ENCODE measurements around the gene SPOCK2. TPM values are rescaled to one million over a fixed set of nuclear protein-coding genes. Genes with fewer than 3 reads are reported as not detected.

The SPOCK2 gene
- polyA plus RNA-seq, 3 donors from 2014 or later = 58.8 to 86.0 (median 69.0) TPM

GRCh38 chr10:72058989-72059842 is 29.1 kb downstream of the SPOCK2 start:
- Mint-ChIP-seq H3K4me3 (no peak overlapping the region), H3K4me1 (no peaks in the 10 kb centered on the region), H3K27ac (peak overlapping the region in 4 of 6 donors; percentile 23 to 72 (median 30)), H3K27me3 (ENCODE audit: low read depth in 3 of 3) (peaks cover 29 to 49% (median 39%) of the 10 kb centered on the region in 3 donors), H3K9me3 (no peaks in the 10 kb centered on the region), H3K36me3 (peaks cover 0 to under 1% (median under 1%) of the 10 kb centered on the region in 3 donors)
- DNase-seq = no peak

GRCh38 chr10:72058347-72058898 is 29.9 kb downstream of the SPOCK2 start:
- Mint-ChIP-seq H3K4me1 (no peaks in the 10 kb centered on the region), H3K27ac (peak overlapping the region in 3 of 6 donors; percentile 23 to 35 (median 32)), H3K27me3 (ENCODE audit: low read depth in 3 of 3) (peaks cover 27 to 47% (median 35%) of the 10 kb centered on the region in 3 donors), H3K9me3 (no peaks in the 10 kb centered on the region), H3K36me3 (no peaks in the 10 kb centered on the region), H3K4me3 (no peak overlapping the region)
- DNase-seq = no peak

GRCh38 chr10:72056932-72057751 is 31.2 kb downstream of the SPOCK2 start:
- Mint-ChIP-seq H3K9me3 (no peaks in the 10 kb centered on the region), H3K4me1 (no peaks in the 10 kb centered on the region), H3K27ac (no peak overlapping the region), H3K4me3 (no peak overlapping the region), H3K36me3 (no peaks in the 10 kb centered on the region), H3K27me3 (ENCODE audit: low read depth in 3 of 3) (peaks cover 25 to 43% (median 30%) of the 10 kb centered on the region in 3 donors)
- no peak for DNase-seq

- no peaks in the 10 kb centered on the region for H3K4me1 Mint-ChIP-seq
- H3K27ac Mint-ChIP-seq = no peak overlapping the region
- no peaks in the 10 kb centered on the region for H3K36me3 Mint-ChIP-seq
- peaks cover 18 to 35% (median 25%) of the 10 kb centered on the region in 3 donors for H3K27me3 Mint-ChIP-seq (ENCODE audit: low read depth in 3 of 3)
- DNase-seq = no peak
- no peaks in the 10 kb centered on the region for H3K9me3 Mint-ChIP-seq
- H3K4me3 Mint-ChIP-seq = no peak overlapping the region
Observed at GRCh38 chr10:72056113-72056512, 32.2 kb downstream of the SPOCK2 start.

GRCh38 chr10:72053690-72054089 is 34.7 kb downstream of the SPOCK2 start:
- H3K27me3 Mint-ChIP-seq (ENCODE audit: low read depth in 3 of 3) = peaks cover 3 to 13% (median 6%) of the 10 kb centered on the region in 3 donors
- H3K27ac Mint-ChIP-seq = no peak overlapping the region
- DNase-seq = no peak
- no peak overlapping the region for H3K4me3 Mint-ChIP-seq
- no peaks in the 10 kb centered on the region for H3K9me3 Mint-ChIP-seq
- no peaks in the 10 kb centered on the region for H3K36me3 Mint-ChIP-seq
- no peaks in the 10 kb centered on the region for H3K4me1 Mint-ChIP-seq

- H3K9me3 Mint-ChIP-seq = no peaks in the 10 kb centered on the region
- no peak overlapping the region for H3K4me3 Mint-ChIP-seq
- H3K36me3 Mint-ChIP-seq = no peaks in the 10 kb centered on the region
- peaks cover 0 to 3% (median 2%) of the 10 kb centered on the region in 3 donors for H3K27me3 Mint-ChIP-seq (ENCODE audit: low read depth in 3 of 3)
- H3K27ac Mint-ChIP-seq = no peak overlapping the region
- H3K4me1 Mint-ChIP-seq = peaks cover 0 to 5% of the 10 kb centered on the region in 2 donors
- no peak for DNase-seq
Observed at GRCh38 chr10:72050873-72051272, 37.5 kb downstream of the SPOCK2 start.

- Mint-ChIP-seq H3K27ac (no peak overlapping the region), H3K9me3 (no peaks in the 10 kb centered on the region), H3K4me1 (peaks cover 0 to 5% of the 10 kb centered on the region in 2 donors), H3K27me3 (ENCODE audit: low read depth in 3 of 3) (peaks cover 0 to 3% (median 2%) of the 10 kb centered on the region in 3 donors), H3K36me3 (no peaks in the 10 kb centered on the region), H3K4me3 (no peak overlapping the region)
- no peak for DNase-seq
Observed at GRCh38 chr10:72049969-72050781, 38.2 kb downstream of the SPOCK2 start.

- DNase-seq = no peak
- Mint-ChIP-seq H3K27me3 (ENCODE audit: low read depth in 3 of 3) (peaks cover 1 to 3% (median 2%) of the 10 kb centered on the region in 3 donors), H3K27ac (no peak overlapping the region), H3K4me3 (no peak overlapping the region), H3K4me1 (peaks cover 0 to 5% of the 10 kb centered on the region in 2 donors), H3K36me3 (no peaks in the 10 kb centered on the region), H3K9me3 (no peaks in the 10 kb centered on the region)
Observed at GRCh38 chr10:72049472-72049871, 38.9 kb downstream of the SPOCK2 start.

- H3K27ac Mint-ChIP-seq = no peak overlapping the region
- no peak overlapping the region for H3K4me3 Mint-ChIP-seq
- H3K9me3 Mint-ChIP-seq = no peaks in the 10 kb centered on the region
- peak; percentile 67 to 80 (median 74) for DNase-seq
- H3K27me3 Mint-ChIP-seq (ENCODE audit: low read depth in 3 of 3) = peaks cover 1 to 3% (median 2%) of the 10 kb centered on the region in 3 donors
- peaks cover 0 to 5% of the 10 kb centered on the region in 2 donors for H3K4me1 Mint-ChIP-seq
- H3K36me3 Mint-ChIP-seq = no peaks in the 10 kb centered on the region
Observed at GRCh38 chr10:72048450-72049124, 39.8 kb downstream of the SPOCK2 start.

- Mint-ChIP-seq H3K27ac (no peak overlapping the region), H3K4me1 (peaks cover 0 to 5% of the 10 kb centered on the region in 2 donors), H3K36me3 (no peaks in the 10 kb centered on the region), H3K4me3 (no peak overlapping the region), H3K27me3 (ENCODE audit: low read depth in 3 of 3) (peaks cover 0 to 3% (median 1%) of the 10 kb centered on the region in 3 donors), H3K9me3 (no peaks in the 10 kb centered on the region)
- DNase-seq = no peak
Observed at GRCh38 chr10:72045586-72045985, 42.8 kb downstream of the SPOCK2 start.

- no peak for DNase-seq
- peaks cover 0 to 5% of the 10 kb centered on the region in 2 donors for H3K4me1 Mint-ChIP-seq
- H3K9me3 Mint-ChIP-seq = no peaks in the 10 kb centered on the region
- no peak overlapping the region for H3K4me3 Mint-ChIP-seq
- no peak overlapping the region for H3K27ac Mint-ChIP-seq
- H3K27me3 Mint-ChIP-seq (ENCODE audit: low read depth in 3 of 3) = peaks cover 0 to 3% (median 1%) of the 10 kb centered on the region in 3 donors
- H3K36me3 Mint-ChIP-seq = no peaks in the 10 kb centered on the region
Observed at GRCh38 chr10:72044417-72045041, 43.8 kb downstream of the SPOCK2 start.

GRCh38 chr10:72043016-72043834 is 45.1 kb downstream of the SPOCK2 start:
- Mint-ChIP-seq H3K27ac (no peak overlapping the region), H3K4me1 (peaks cover 0 to under 1% of the 10 kb centered on the region in 2 donors), H3K4me3 (no peak overlapping the region), H3K27me3 (ENCODE audit: low read depth in 3 of 3) (peaks cover 0 to 2% (median 1%) of the 10 kb centered on the region in 3 donors), H3K36me3 (no peaks in the 10 kb centered on the region), H3K9me3 (no peaks in the 10 kb centered on the region)
- DNase-seq = no peak

All from immature natural killer cell (primary cell).